ENCODE data around the gene HSF5.
"Not testable (repeated sequence)": the region's sequence is repeated elsewhere in the genome, so short reads cannot be mapped to it uniquely, and the experiment has no call there.

Gene HSF5

GRCh38 chr17:58412961-58413586 is 75.1 kb downstream of the HSF5 start:
- no peak for DNase-seq

- no peak for DNase-seq
Measured at GRCh38 chr17:58412064-58412703, 76.0 kb downstream of the HSF5 start.

- no peak for DNase-seq
Measured at GRCh38 chr17:58411408-58411894, 76.8 kb downstream of the HSF5 start.

GRCh38 chr17:58410714-58411407 is 77.3 kb downstream of the HSF5 start:
- DNase-seq, result no peak

DNA sequence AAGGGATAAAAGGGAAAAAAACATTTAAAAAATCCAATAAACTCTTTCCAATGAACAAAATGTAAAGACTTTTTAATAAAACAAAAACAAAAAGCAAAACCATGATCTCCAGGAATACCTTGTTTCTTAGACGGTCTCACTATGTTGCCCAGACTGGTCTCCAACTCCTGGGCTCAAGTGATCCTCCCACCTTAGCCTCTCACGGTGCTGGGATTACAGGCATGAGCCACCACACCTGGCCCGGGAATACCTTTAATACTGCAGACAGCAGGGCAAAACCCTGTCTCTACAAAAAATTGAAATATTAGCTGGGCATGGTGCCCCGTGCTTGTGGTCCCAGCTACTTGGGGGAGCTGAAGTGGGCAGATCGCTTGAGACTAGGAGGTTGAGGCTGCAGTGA is 78.8 kb downstream of the HSF5 start:
- no peak for DNase-seq

- no peak for DNase-seq
Measured at GRCh38 chr17:58403311-58403710, 84.9 kb downstream of the HSF5 start.

GRCh38 chr17:58402679-58403078 is 85.5 kb downstream of the HSF5 start:
- DNase-seq, result no peak

GRCh38 chr17:58402047-58402446 is 86.2 kb downstream of the HSF5 start:
- no peak for DNase-seq

- no peak for DNase-seq
Measured at GRCh38 chr17:58401287-58401686, 86.9 kb downstream of the HSF5 start.

- DNase-seq, result no peak
Measured at GRCh38 chr17:58400826-58401225, 87.4 kb downstream of the HSF5 start.

- DNase-seq, result no peak
Measured at GRCh38 chr17:58399974-58400373, 88.2 kb downstream of the HSF5 start.

DNA sequence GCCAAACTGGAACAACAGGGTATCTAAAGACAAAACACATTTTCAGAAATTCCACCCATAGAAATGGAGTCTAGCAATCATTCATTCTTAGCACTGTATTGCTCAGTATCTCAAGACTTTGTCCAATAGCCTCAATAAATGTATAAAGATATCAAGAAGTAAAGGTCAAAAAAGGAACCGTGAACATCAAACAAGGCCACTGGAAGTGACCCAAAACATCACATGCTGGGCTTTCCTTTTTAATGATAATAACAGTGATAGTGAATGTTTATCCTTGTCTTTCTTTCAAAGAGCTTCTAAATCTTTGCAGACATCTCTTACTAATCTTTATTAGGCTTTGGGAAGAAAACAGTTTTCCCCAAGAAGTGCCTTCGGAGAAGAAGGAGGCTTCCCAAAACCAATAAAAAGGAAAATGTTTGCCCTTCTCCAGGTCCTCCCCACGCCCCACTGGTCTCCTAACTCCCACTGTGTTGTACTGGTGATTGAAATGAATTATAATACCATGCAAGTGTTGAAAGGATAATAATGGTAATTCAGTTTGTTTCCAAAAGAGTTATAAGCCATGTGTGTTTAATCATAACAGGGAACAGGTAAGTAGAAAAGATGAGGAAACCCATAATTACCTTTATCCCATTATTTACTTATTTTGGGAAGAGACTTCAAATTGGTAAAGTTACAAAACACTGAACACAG is 89.5 kb downstream of the HSF5 start:
- DNase-seq, result no peak

- not testable (repeated sequence) for DNase-seq
Measured at GRCh38 chr17:58397421-58397820, 90.8 kb downstream of the HSF5 start.

GRCh38 chr17:58396173-58396572 is 92.0 kb downstream of the HSF5 start:
- no peak for DNase-seq

DNA sequence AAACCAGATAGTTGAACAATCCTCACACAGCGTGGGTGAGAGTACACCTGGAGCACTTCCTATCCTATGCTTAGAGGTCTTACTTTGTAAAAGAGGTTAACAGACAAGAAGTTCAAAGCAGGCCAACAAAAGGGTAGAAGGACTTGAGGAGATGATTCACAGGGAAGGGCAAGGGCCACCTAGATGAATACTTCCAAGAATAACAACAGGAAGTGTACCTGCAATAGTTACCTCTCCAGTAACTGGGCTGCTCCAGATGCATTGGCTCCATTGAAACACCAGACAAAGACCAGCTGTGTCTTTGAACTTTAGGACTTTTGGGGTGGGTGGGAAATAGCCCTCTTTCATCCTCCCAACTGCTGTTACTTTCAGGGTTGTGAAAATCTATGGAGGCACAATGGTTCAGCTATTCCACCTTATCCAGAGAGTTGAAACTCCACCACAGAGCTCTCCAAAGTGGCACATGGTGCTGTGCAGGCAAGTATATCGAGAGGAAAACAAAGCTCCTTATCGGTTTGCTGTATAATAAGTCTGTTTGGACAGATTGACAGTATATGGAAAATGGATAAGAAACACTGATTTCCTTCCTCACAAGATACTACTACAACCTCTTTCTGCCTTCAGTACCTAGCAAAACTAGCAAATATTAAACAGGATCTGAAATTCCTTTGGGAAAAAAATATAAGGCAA is 93.5 kb downstream of the HSF5 start:
- no peak for DNase-seq

GRCh38 chr17:58391302-58391984 is 96.8 kb downstream of the HSF5 start:
- peak; percentile 58 for DNase-seq

- DNase-seq, result no peak
Measured at GRCh38 chr17:58390884-58391283, 97.3 kb downstream of the HSF5 start.

DNA sequence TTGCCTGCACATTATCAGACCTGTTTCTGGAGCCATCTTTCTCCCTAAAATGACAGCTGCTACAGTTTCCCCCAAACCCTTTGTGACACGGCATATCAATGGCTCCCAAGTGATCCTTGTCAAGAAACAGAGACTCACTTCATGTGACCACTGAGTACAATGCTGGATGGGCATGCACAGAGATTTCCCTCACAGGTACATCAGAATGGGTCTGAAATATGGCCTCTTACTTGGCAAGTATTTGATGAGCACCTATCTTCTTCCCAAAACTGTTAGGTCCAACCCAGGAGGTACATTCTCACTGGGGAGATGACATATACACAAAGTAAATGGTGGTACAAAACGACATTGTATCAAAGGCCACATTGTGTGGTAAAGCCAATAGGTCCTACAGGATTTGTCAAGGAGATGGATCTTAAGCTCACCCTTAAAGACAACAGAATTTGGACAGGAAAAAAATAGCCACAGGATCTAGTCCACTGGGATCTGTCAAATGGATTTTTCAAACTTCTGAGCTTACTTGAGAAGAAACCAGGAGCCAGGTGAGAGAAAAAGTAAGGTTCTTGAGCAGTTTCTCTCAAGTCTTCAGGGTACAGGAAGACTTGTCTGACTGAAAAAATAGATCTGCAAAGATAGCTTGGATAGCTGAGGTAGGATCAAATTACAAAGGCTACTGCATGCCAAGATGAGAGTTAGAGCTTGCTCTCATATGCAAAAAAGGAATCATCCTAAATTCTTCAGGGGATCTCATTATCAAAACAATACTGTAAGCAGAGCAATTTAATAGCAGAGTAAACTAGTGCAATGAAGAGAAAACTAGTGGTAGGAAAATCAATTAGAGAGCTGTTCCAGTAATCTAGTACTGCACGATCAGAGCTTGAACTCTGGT is 99.7 kb downstream of the HSF5 start:
- DNase-seq, result no peak

- no peak for DNase-seq
Measured at GRCh38 chr17:58387834-58388233, 100.4 kb downstream of the HSF5 start.

DNA sequence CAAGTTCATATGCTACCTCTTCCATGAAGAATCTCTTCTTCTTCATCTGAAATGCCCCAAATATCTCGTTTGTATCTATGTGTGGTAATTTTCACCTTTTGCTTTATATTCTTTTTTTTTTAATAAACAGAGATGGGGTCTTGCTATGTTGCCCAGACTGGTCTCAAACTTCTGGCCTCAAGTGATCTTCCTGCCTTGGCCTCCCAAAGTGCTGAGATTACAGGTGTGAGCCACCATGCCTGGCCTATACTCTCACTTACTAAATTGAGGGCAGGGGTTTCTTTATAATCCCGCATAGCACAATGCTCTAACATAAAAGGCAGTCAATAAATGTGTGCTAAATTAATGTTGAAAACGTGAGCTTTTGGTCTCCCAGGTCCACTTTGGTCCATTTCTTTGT is 101.5 kb downstream of the HSF5 start:
- no peak for DNase-seq
